H1 (cell line): Measurements from ENCODE around the gene VPS13C. TPM values are rescaled to one million over a fixed set of nuclear protein-coding genes. Genes with fewer than 3 reads are reported as not detected.

Experiments
- CTCF ChIA-PET: fragments of 300-600 bp; sonication (Branson Sonifier 250); formaldehyde crosslinking; loops from one replicate; lab custom pipeline; 2021; ENCODE audit not compliant: partially characterized antibody; lab: Charles Lee
- POLR2A ChIA-PET: fragments of 300-600 bp; sonication (Branson Sonifier 250); formaldehyde crosslinking; loops from one replicate; lab custom pipeline; 2021; ENCODE audit warnings: inconsistent platforms; ENCODE audit not compliant: partially characterized antibody; lab: Charles Lee
- DNase-seq, 2 experiments: peaks; one replicate each; pipeline versions ENCODE4 v3.0.0 to v3.0.0-alpha.2; 2010 to 2022; ENCODE audit warnings: low spot score in 2 of 2, low read depth in 1 of 2, mixed read lengths in 1 of 2
- FAIRE-seq: peaks from 2 replicates; lab custom pipeline; 2011; peaks lifted over from hg19 to GRCh38; lab: Jason Lieb, UNC
- H2AFZ ChIP-seq: 2 replicates; pipeline ENCODE4 v1.8.1; 2012; ENCODE audit warnings: low read length, inconsistent platforms
- H2AK5ac ChIP-seq: 2 replicates; pipeline ENCODE4 v1.6.1; 2013; ENCODE audit warnings: low read depth, low read length
- H2BK120ac ChIP-seq: replicated peaks from 2 replicates; pipeline ENCODE3; 2013; ENCODE audit warnings: low read depth, low read length, inconsistent platforms
- H2BK12ac ChIP-seq: 2 replicates; pipeline ENCODE4 v1.6.1; 2013; ENCODE audit warnings: low read depth, low read length
- H2BK15ac ChIP-seq: 2 replicates; pipeline ENCODE4 v1.6.1; 2013; ENCODE audit warnings: low read length
- H2BK20ac ChIP-seq: 2 replicates; pipeline ENCODE4 v1.6.1; 2013; ENCODE audit warnings: low read length
- H2BK5ac ChIP-seq: 2 replicates; pipeline ENCODE4 v1.6.1; 2013; ENCODE audit warnings: low read depth, low read length
- H3K14ac ChIP-seq: 2 replicates; pipeline ENCODE4 v1.6.1; 2013; ENCODE audit warnings: inconsistent platforms; ENCODE audit not compliant: insufficient read length
- H3K18ac ChIP-seq: 2 replicates; pipeline ENCODE4 v1.6.1; 2013; ENCODE audit warnings: low read length; ENCODE audit errors: extremely low read depth
- H3K23ac ChIP-seq: 2 replicates; pipeline ENCODE4 v1.6.1; 2013; ENCODE audit warnings: inconsistent platforms; ENCODE audit not compliant: insufficient read length
- H3K23me2 ChIP-seq: 2 replicates; pipeline ENCODE4 v1.6.1; 2013; ENCODE audit warnings: low read depth, low read length
- H3K27ac ChIP-seq: 2 replicates; pipeline ENCODE4 v1.6.1; 2011; ENCODE audit warnings: low read depth, low read length, inconsistent platforms
- H3K27me3 ChIP-seq, 4 experiments: replicated peaks in 1 of 4; 1 replicate in 1 of 4; 2 replicates in 3 of 4; pipeline versions ENCODE4 v1.6.1 to v1.8.1; 2011 to 2013; ENCODE audit warnings: low read length in 3 of 4, mild to moderate bottlenecking in 3 of 4, inconsistent platforms in 2 of 4, mixed read lengths in 2 of 4, moderate library complexity in 1 of 4; ENCODE audit not compliant: control insufficient read depth in 3 of 4, insufficient read depth in 3 of 4; ENCODE audit errors: extremely low read depth in 1 of 4
- H3K36me3 ChIP-seq, 4 experiments: 2 replicates each; pipeline versions ENCODE4 v1.6.1 to v1.8.1; 2011 to 2013; ENCODE audit warnings: mild to moderate bottlenecking in 4 of 4, low read length in 3 of 4, moderate library complexity in 2 of 4, control low read depth in 1 of 4, inconsistent platforms in 1 of 4; ENCODE audit not compliant: insufficient read depth in 4 of 4, control insufficient read depth in 2 of 4
- H3K4ac ChIP-seq: replicated peaks from 2 replicates; pipeline ENCODE3; 2013; ENCODE audit warnings: low read length, low read depth, mixed read lengths, inconsistent platforms; ENCODE audit not compliant: insufficient read length
- H3K4me1 ChIP-seq, 4 experiments: replicated peaks in 1 of 4; 1 replicate in 1 of 4; 2 replicates in 3 of 4; pipeline versions ENCODE4 v1.6.1 to v1.8.1; 2011 to 2013; ENCODE audit warnings: low read length in 3 of 4, inconsistent platforms in 2 of 4, mixed read lengths in 1 of 4; ENCODE audit not compliant: insufficient read depth in 4 of 4, control insufficient read depth in 3 of 4
- H3K4me2 ChIP-seq, 2 experiments: 2 replicates each; pipeline versions ENCODE4 v1.6.1 to v1.8.1; 2011 to 2013; ENCODE audit warnings: low read depth in 2 of 2, low read length in 2 of 2, control low read depth in 1 of 2, inconsistent platforms in 1 of 2, mild to moderate bottlenecking in 1 of 2; ENCODE audit not compliant: insufficient read depth in 1 of 2
- H3K4me3 ChIP-seq, 4 experiments: fragments of 200-600, 300-600 bp in 1 of 4; sonication (generic), shearing (Covaris generic), sonication (Bioruptor Twin) in 1 of 4; 2 replicates each; pipeline versions ENCODE4 v1.5.1 to v1.8.1; 2011 to 2016; ENCODE audit warnings: low read length in 4 of 4, low read depth in 3 of 4, control low read depth in 2 of 4, inconsistent platforms in 2 of 4, mild to moderate bottlenecking in 2 of 4, mixed read lengths in 1 of 4, moderate library complexity in 1 of 4; ENCODE audit not compliant: insufficient read depth in 2 of 4; ENCODE audit errors: extremely low read depth in 1 of 4
- H3K56ac ChIP-seq: replicated peaks from 2 replicates; pipeline ENCODE3; 2013; ENCODE audit warnings: low read depth, mild to moderate bottlenecking, mixed read lengths, low read length, inconsistent platforms; ENCODE audit not compliant: insufficient read length
- H3K79me1 ChIP-seq: 2 replicates; pipeline ENCODE4 v1.6.1; 2013; ENCODE audit warnings: low read depth, low read length, control low read depth
- H3K79me2 ChIP-seq, 2 experiments: 2 replicates each; pipeline versions ENCODE4 v1.6.1 to v1.8.1; 2012 to 2013; ENCODE audit warnings: low read length in 2 of 2, mild to moderate bottlenecking in 2 of 2, inconsistent platforms in 1 of 2; ENCODE audit not compliant: insufficient read depth in 2 of 2, control insufficient read depth in 1 of 2
- H3K9ac ChIP-seq, 4 experiments: replicated peaks in 1 of 4; 1 replicate in 1 of 4; 2 replicates in 3 of 4; pipeline versions ENCODE4 v1.6.1 to v1.8.1; 2011 to 2013; ENCODE audit warnings: low read depth in 3 of 4, low read length in 3 of 4, control low read depth in 2 of 4, mild to moderate bottlenecking in 2 of 4, moderate library complexity in 2 of 4, inconsistent platforms in 1 of 4; ENCODE audit errors: extremely low read depth in 1 of 4
- H3K9me3 ChIP-seq, 2 experiments: 2 replicates each; pipeline versions ENCODE4 v1.6.1 to v1.8.1; 2012 to 2013; ENCODE audit warnings: mild to moderate bottlenecking in 2 of 2, moderate library complexity in 2 of 2, control low read depth in 1 of 2, inconsistent platforms in 1 of 2, low read depth in 1 of 2, low read length in 1 of 2, mixed read lengths in 1 of 2; ENCODE audit not compliant: insufficient read depth in 2 of 2
- H4K20me1 ChIP-seq, 2 experiments: replicated peaks in 1 of 2; 2 replicates each; pipeline versions ENCODE3 to v1.8.1; 2011 to 2013; ENCODE audit warnings: inconsistent platforms in 2 of 2, low read length in 2 of 2, mild to moderate bottlenecking in 1 of 2; ENCODE audit not compliant: insufficient read depth in 2 of 2, control insufficient read depth in 1 of 2
- H4K5ac ChIP-seq: 2 replicates; pipeline ENCODE4 v1.6.1; 2013; ENCODE audit warnings: low read length, low read depth, mixed read lengths, inconsistent platforms; ENCODE audit not compliant: insufficient read length
- H4K8ac ChIP-seq: 2 replicates; pipeline ENCODE4 v1.8.0; 2013; ENCODE audit warnings: mild to moderate bottlenecking, moderate library complexity, low read length, inconsistent platforms; ENCODE audit not compliant: insufficient read depth; ENCODE audit errors: extremely low read depth
- H4K91ac ChIP-seq: replicated peaks from 2 replicates; pipeline ENCODE3; 2013; ENCODE audit warnings: low read length, mixed read lengths, inconsistent platforms; ENCODE audit not compliant: insufficient read length
- BRCA1 ChIP-seq: IDR thresholded peaks from 2 replicates; pipeline ENCODE4 v1.6.1; 2012; ENCODE audit warnings: low read depth, low read length, improper control_type of control experiment
- CBX8 ChIP-seq: fragments of 300-800, 300-1000 bp; sonication (generic); IDR thresholded peaks from 2 replicates; pipeline ENCODE4 v1.7.1; 2016; ENCODE audit warnings: low read depth, low read length, borderline replicate concordance
- E2F6 ChIP-seq: IDR thresholded peaks from 2 replicates; pipeline ENCODE4 v1.6.1; 2012; ENCODE audit warnings: inconsistent platforms
- NANOG ChIP-seq: IDR thresholded peaks from 2 replicates; pipeline ENCODE4 v1.6.1; 2011; ENCODE audit warnings: low read length, low read depth, mild to moderate bottlenecking, inconsistent platforms; ENCODE audit not compliant: insufficient read depth, poor library complexity, severe bottlenecking
- PHF8 ChIP-seq: fragments of 200-600 bp; sonication (generic); conservative IDR thresholded peaks from 2 replicates; pipeline ENCODE4 v1.7.1; 2012; ENCODE audit warnings: low read depth, mild to moderate bottlenecking, inconsistent platforms, low read length, moderate library complexity
- POLR2AphosphoS5 ChIP-seq: IDR thresholded peaks from 2 replicates; pipeline ENCODE4 v1.6.1; 2011; ENCODE audit warnings: low read depth, low read length
- RBBP5 ChIP-seq: IDR thresholded peaks from 2 replicates; pipeline ENCODE4 v1.7.1; 2012; ENCODE audit warnings: low read depth, mild to moderate bottlenecking, inconsistent platforms, low read length, moderate library complexity, borderline replicate concordance
- SIRT6 ChIP-seq: IDR thresholded peaks from one replicate; pipeline ENCODE4 v1.7.1; 2012; ENCODE audit warnings: low read length, inconsistent platforms
- SP1 ChIP-seq: IDR thresholded peaks from 2 replicates; pipeline ENCODE4 v1.6.1; 2011; ENCODE audit warnings: low read depth, low read length
- SRF ChIP-seq: IDR thresholded peaks from 2 replicates; pipeline ENCODE4 v1.6.1; 2011; ENCODE audit warnings: mild to moderate bottlenecking, low read depth, low read length, moderate library complexity
- TAF1 ChIP-seq: IDR thresholded peaks from 2 replicates; pipeline ENCODE4 v1.6.1; 2011; ENCODE audit warnings: mild to moderate bottlenecking, low read depth, low read length
- WGBS, 2 experiments: shearing (Covaris generic) in 1 of 2; methylation state at CpG; one replicate each; pipeline versions ENCODE4 v1.1.6 to v1.1.7; 2013 to 2015; ENCODE audit warnings: low lambda C conversion rate in 2 of 2, mixed read lengths in 2 of 2, inconsistent platforms in 1 of 2, low coverage in 1 of 2, missing lambda C conversion rate in 1 of 2; ENCODE audit not compliant: insufficient replicate concordance in 2 of 2, insufficient coverage in 1 of 2, insufficient read length in 1 of 2; ENCODE audit errors: extremely low coverage in 1 of 2, missing lambda C conversion rate in 1 of 2; 5-methylcytosine and 5-hydroxymethylcytosine counted together
- polyA plus RNA-seq, 7 experiments: library from polyadenylated mRNA; depleted of rRNA in 3 of 7; stranded (reverse) in 5 of 7; unstranded in 2 of 7; fragments of >200 nt in 5 of 7; fragments of 200-250 nt in 2 of 7; gene quantifications; 1 replicate in 5 of 7; 2 replicates in 1 of 7; 4 replicates in 1 of 7; pipeline versions ENCODE4 v1.2.1 to v1.2.3, GENCODE V29; 2011 to 2013; ENCODE audit warnings: missing spikeins in 2 of 7, mixed read lengths in 2 of 7
- total RNA-seq: library from RNA; stranded (reverse); fragmentation: NEBNext Ultra II Directional; extraction: Animal tissue kit (Norgen Biotek cat#: 25700); gene quantifications from 2 replicates; pipeline ENCODE4 v1.2.1, GENCODE V29; 2021

Gene VPS13C
- total and polyA plus RNA-seq, 2 of the 8 experiments (the other 6 are each of a cell fraction or from before 2014, with no cell fraction given): 4.8 to 18.8 TPM

GRCh38 chr15:62105266-62105665, 45.0 kb upstream of the VPS13C start:
- ChIA-PET CTCF (no interaction called here), POLR2A (no interaction called here)
- Histone ChIP-seq H4K5ac (no peak overlapping the region), H2AFZ (no peak overlapping the region), H3K56ac (no peak overlapping the region), H3K14ac (no peak overlapping the region), H4K91ac (no peak overlapping the region), H4K20me1 (no peaks in the 10 kb centered on the region), H3K36me3 (no peaks in the 10 kb centered on the region), H3K4me1 (no peaks in the 10 kb centered on the region), H3K4me2 (no peak overlapping the region), H2BK120ac (no peak overlapping the region), H3K9ac (no peak overlapping the region), H3K23me2 (no peaks in the 10 kb centered on the region), H3K79me1 (no peaks in the 10 kb centered on the region), H3K4me3 (no peak overlapping the region), H3K9me3 (no peaks in the 10 kb centered on the region), H3K18ac (no peak overlapping the region), H4K8ac (no peak overlapping the region), H3K4ac (no peak overlapping the region), H2BK20ac (no peak overlapping the region), H3K23ac (no peak overlapping the region), H3K27me3 (no peaks in the 10 kb centered on the region), H2BK15ac (no peak overlapping the region), H2BK5ac (no peak overlapping the region), H3K79me2 (no peaks in the 10 kb centered on the region), H2BK12ac (no peak overlapping the region), H3K27ac (no peak overlapping the region), H2AK5ac (no peak overlapping the region)
- no peak for DNase-seq
- WGBS, 2 experiments: 88% methylated on average over 11 of the region's 11 CpGs; no CpG with 5 or more reads in 1 of the 2 experiments
- TF ChIP-seq SIRT6 (no peak), POLR2AphosphoS5 (no peak), BRCA1 (no peak), CBX8 (no peak), SRF (no peak), E2F6 (no peak), RBBP5 (no peak), SP1 (no peak), TAF1 (no peak), NANOG (no peak), PHF8 (no peak)
- FAIRE-seq: no peak
